Osteocyte (in vitro differentiated cells): ENCODE data around the gene SLC26A2. TPM values are rescaled to one million over a fixed set of nuclear protein-coding genes. Genes with fewer than 3 reads are reported as not detected.

Experiments used
- DNase-seq: peaks from one replicate; pipeline ENCODE4 v3.0.0; 2021; ENCODE audit warnings: mixed read lengths; ENCODE audit not compliant: unreplicated experiment; ENCODE audit errors: extremely low spot score
- H3K27ac Mint-ChIP-seq: one replicate; pipeline ENCODE4 v1.8.0; 2021; ENCODE audit warnings: mild to moderate bottlenecking, mixed read lengths; ENCODE audit not compliant: unreplicated experiment
- H3K27me3 Mint-ChIP-seq: one replicate; pipeline ENCODE4 v1.8.0; 2021; ENCODE audit warnings: mixed read lengths; ENCODE audit not compliant: unreplicated experiment
- H3K36me3 Mint-ChIP-seq: one replicate; pipeline ENCODE4 v1.8.0; 2021; ENCODE audit warnings: mixed read lengths; ENCODE audit not compliant: unreplicated experiment
- H3K4me1 Mint-ChIP-seq: one replicate; pipeline ENCODE4 v1.8.0; 2021; ENCODE audit warnings: mixed read lengths; ENCODE audit not compliant: unreplicated experiment
- H3K4me3 Mint-ChIP-seq: one replicate; pipeline ENCODE4 v1.8.0; 2021; ENCODE audit warnings: mild to moderate bottlenecking, moderate library complexity, mixed read lengths; ENCODE audit not compliant: unreplicated experiment
- H3K9me3 Mint-ChIP-seq: one replicate; pipeline ENCODE4 v1.8.0; 2021; ENCODE audit warnings: mixed read lengths; ENCODE audit not compliant: unreplicated experiment
- CTCF ChIP-seq: fragments of 200-600 bp; sonication (generic); IDR thresholded peaks from 2 replicates; pipeline ENCODE4 v1.5.0; 2021; ENCODE audit warnings: antibody characterized with exemption, mild to moderate bottlenecking, moderate library complexity
- total RNA-seq: library from RNA; stranded (reverse); gene quantifications from 2 replicates; pipeline ENCODE4 v1.2.1, GENCODE V29; 2021

Gene SLC26A2
- total RNA-seq, 1 donor from 2014 or later, result 39.7 TPM

DNA sequence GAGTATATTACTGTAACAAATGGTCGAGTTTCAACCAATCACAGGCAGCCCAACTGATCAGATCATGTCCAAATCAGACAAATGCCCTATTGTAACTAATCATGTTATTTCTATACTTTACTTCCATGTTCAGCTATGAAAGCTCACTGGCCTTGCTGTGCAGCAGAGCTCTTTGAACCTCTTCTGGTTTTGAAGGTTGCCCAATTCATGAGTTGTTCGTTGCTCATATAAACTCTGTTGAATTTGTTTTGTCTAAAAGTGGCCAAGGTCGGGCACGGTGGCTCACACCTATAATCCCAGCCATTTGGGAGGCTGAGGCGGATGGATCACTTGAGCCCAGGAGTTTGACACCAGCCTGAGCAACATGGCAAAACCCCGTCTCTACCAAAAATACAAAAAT is 37.6 kb upstream of the SLC26A2 start:
- Mint-ChIP-seq H3K27me3 (no peaks in the 10 kb centered on the region), H3K27ac (no peak overlapping the region), H3K9me3 (no peaks in the 10 kb centered on the region), H3K4me3 (no peak overlapping the region), H3K4me1 (peaks cover 47% of the 10 kb centered on the region), H3K36me3 (no peaks in the 10 kb centered on the region)
- TF ChIP-seq CTCF, result no peak
- no peak for DNase-seq

- Mint-ChIP-seq H3K36me3 (no peaks in the 10 kb centered on the region), H3K9me3 (no peaks in the 10 kb centered on the region), H3K27ac (peak overlapping the region; percentile 60), H3K4me3 (no peak overlapping the region), H3K4me1 (peaks cover 45% of the 10 kb centered on the region), H3K27me3 (no peaks in the 10 kb centered on the region)
- TF ChIP-seq CTCF, result no peak
- DNase-seq, result no peak
Observed at GRCh38 chr5:149924486-149924885, 36.1 kb upstream of the SLC26A2 start.

- H3K27ac Mint-ChIP-seq, result no peak overlapping the region
- no peaks in the 10 kb centered on the region for H3K9me3 Mint-ChIP-seq
- H3K4me3 Mint-ChIP-seq, result no peak overlapping the region
- H3K36me3 Mint-ChIP-seq, result no peaks in the 10 kb centered on the region
- peaks cover 34% of the 10 kb centered on the region for H3K4me1 Mint-ChIP-seq
- no peaks in the 10 kb centered on the region for H3K27me3 Mint-ChIP-seq
- no peak for TF ChIP-seq CTCF
- DNase-seq, result no peak
Observed at GRCh38 chr5:149930043-149930748, 30.4 kb upstream of the SLC26A2 start.

GRCh38 chr5:149930749-149931574 is 29.6 kb upstream of the SLC26A2 start:
- Mint-ChIP-seq H3K27me3 (no peaks in the 10 kb centered on the region), H3K36me3 (no peaks in the 10 kb centered on the region), H3K9me3 (no peaks in the 10 kb centered on the region), H3K27ac (no peak overlapping the region), H3K4me3 (no peak overlapping the region), H3K4me1 (peaks cover 32% of the 10 kb centered on the region)
- no peak for DNase-seq
- no peak for TF ChIP-seq CTCF

GRCh38 chr5:149931992-149932436 is 28.5 kb upstream of the SLC26A2 start:
- no peak for DNase-seq
- no peaks in the 10 kb centered on the region for H3K27me3 Mint-ChIP-seq
- no peak overlapping the region for H3K27ac Mint-ChIP-seq
- H3K36me3 Mint-ChIP-seq, result no peaks in the 10 kb centered on the region
- no peak overlapping the region for H3K4me3 Mint-ChIP-seq
- no peak for TF ChIP-seq CTCF
- H3K4me1 Mint-ChIP-seq, result peaks cover 29% of the 10 kb centered on the region
- H3K9me3 Mint-ChIP-seq, result no peaks in the 10 kb centered on the region
